CD4-positive, alpha-beta T cell treated with Interleukin-6 at 100 ng/mL for 8 hours (primary cell): ENCODE results near the gene MCF2L2.
A peak's percentile ranks its signal among the peaks of the same experiment; 100 is the strongest.
"Not testable (repeated sequence)": the region's sequence is repeated elsewhere in the genome, so short reads cannot be mapped to it uniquely, and the experiment has no call there.

Source experiments
- DNase-seq: peaks from one replicate; pipeline ENCODE4 v3.0.0-alpha.2; 2020; ENCODE audit warnings: mixed read lengths, low spot score

The MCF2L2 gene

DNA sequence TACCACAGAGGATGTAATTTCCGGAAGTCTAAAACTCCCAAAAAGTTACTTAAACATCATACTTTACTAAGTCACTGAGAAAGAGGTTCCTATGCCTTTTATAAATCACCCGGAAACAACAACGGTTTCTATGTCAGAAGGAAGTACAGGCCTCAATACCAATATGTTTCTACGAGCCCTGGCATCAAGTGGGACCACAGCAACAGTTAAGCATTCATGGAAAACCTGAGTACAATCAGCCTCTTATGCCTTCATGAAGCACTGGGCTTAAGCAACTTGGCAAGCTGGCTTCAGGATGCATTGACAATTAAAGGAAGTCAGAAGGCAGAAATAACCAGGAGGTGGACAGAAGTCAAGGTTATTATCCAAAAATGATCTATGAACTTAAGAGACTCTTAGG lies 194.5 kb downstream of the MCF2L2 start:
- DNase-seq: no peak

DNA sequence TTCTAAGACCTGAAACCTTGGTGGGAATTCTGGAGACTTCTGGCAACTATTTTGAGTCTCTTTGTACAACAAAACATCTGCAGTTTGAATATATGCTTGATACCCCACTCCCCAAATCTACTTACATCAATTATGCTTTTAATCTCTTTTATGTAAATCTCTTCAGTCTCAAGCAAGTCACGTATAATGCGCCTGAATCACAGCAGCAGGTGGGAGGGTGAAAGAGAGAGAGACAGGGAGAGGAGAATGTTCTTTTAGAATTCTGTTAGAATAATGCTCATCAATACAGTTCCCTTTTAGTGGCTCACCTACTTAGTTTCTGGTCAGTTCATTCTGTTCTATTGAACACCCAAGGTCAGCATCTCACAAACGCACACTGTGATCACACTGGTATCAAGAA lies 197.6 kb downstream of the MCF2L2 start:
- no peak for DNase-seq

DNA sequence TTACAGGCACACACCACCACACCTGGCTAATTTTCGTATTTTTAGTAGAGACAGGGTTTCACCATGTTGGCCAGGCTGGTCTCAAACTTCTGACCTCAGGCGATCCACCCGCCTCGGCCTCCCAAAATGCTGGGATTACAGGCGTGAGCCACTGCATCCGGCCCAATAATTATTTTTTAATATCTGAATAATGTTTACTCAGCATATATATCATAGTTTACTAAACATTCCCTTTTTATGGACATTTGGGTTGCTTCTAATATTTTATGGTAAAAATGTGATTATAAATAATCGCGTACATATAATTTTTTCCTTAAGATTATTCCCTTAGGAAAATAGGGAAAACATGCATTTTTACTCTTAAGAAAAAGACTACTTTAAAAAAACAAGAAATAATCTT lies 198.2 kb downstream of the MCF2L2 start:
- not testable (repeated sequence) for DNase-seq

DNA sequence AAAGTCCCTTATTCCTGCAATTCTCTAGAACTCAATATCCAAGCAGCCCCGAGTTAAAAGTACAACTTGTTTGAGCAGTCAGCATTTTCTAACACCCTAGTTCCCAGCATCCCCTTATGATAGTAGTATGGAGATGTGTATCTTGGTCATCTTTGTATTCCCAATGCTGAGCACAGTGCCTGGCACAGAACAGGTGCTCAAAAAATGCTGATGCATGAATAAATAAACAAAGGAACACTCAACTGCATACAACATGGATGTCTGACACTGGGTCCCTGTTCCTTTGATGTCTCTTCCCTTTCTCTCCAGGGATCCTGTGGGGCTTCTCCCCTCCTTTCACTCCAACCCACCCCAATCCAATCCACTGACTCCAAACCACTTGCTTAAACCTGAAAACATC lies 199.2 kb downstream of the MCF2L2 start:
- DNase-seq: no peak

DNA sequence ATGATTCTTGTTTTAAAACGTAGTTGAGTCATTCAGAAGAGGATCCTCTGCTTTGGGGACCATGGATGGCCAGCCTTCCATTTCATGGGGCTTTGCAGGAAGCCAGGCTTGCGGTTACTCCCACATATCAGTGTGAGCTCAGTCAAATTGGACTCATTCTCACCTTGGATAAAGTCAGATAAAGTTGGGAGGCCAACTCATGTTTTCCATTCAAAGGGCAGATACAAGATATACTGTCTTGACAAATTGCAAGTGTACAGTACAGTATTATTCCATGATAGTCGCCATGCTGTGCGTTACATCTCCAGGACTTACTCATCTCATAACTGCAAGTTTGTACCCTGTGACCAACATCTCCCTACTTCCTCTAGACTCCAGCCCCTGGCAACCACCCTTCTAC lies 200.8 kb downstream of the MCF2L2 start:
- no peak for DNase-seq

DNA sequence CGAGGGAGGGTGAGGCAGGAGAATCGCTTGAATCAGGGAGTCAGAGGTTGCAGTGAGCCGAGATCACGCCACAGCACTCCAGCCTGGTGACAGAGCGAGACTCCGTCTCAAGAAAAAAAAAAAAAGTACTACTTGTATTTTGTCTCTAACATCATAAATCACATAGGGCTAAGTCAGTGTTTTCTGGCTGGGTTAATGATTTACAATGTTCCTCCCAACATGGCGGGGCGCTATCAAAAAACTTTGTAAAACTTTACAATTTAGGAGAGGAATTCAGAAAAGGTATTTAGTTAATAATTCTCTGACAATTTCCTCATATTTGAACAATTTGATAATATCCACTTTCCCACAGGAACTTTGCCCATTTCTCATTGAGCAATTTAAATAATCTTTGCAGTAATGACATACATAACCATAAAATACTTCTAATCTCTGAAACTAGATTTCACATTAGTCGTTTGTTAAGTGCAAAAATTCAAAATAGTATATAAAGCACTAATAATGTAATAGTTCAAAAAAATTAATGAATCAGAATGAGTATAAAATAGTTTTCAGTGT lies 202.0 kb downstream of the MCF2L2 start:
- no peak for DNase-seq

DNA sequence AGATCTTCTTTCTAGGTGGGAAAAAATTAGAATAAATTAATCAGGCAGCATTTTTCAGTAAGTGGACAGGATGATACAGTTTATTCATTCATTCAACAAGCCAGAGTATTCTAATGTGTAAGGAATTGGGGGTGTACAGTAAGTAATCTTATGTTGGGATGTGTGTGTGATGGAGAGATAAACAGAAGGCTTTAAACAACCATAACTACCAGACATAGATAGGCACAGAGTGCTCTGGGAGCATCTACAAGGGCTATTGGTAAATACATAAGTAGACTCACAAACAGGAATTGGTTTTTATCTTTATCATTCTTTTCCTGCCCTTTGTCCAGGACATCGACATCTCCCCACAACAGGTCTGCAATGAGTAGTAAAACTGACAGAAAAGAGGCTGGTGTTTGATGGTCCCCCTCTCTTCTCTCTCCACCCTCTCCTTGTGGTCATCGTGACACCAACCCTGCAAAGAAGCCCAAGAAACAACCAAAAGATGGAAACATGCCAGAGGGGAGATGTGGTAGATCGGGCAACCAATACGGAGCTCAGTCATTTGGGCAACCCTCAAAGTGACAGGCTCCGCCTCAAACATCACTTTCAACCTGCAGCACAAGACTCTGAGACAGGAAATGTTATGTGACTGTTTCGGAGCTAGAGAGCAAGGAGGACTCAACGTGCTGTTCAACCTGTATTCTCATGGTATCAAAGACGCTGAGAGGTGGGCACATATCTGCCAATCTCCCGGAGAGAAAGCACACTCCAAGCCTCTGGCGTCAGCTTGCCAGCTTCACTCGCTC lies 204.0 kb downstream of the MCF2L2 start:
- DNase-seq: peak; percentile 43

DNA sequence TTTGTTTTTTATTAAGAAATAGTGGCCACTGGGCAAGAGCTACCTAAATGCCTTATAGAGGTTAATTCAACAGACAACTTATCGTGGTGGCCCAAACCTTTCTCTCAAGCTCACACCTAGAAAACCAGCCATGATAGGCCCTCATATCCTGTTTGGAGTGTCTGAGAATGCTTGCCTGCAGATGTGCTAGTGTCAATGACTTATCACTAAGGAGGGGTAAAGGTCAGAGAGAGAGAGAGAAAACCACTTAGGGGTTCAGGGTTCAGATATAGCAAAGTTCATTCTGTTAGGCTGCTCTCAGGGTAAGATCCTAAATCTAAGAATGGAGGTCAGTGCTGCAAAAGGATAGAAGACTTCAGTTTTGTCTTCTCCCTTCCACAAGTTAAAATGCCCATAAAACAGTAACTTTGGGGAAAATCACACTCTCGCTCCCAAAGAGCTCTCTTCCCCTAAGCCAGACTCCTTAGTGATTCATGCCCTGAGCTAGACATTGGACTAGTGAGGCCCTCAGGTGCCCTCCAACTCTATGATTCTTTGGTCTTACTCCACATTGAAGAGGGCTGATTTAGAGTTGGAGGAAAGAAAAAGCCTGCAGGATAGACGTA lies 205.7 kb downstream of the MCF2L2 start:
- DNase-seq: no peak

DNA sequence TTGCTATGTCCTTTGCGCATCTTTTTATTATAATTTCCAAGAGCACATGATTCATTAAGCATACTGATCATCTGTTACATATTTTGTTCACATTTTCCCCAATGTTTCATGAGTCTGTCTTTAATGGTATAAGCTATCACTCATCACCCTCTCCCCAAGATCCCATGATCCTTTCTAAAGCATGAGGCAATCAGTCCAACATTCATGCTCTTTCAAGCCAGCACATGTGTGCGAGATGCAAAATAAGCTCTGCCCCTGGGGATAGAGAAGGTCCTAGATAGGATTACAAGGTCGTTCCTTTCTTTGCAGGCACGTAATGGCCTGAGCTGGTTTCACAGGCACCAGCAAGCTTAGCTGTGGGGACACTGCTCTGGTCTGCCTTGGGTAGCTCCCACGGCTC lies 207.6 kb downstream of the MCF2L2 start:
- no peak for DNase-seq

DNA sequence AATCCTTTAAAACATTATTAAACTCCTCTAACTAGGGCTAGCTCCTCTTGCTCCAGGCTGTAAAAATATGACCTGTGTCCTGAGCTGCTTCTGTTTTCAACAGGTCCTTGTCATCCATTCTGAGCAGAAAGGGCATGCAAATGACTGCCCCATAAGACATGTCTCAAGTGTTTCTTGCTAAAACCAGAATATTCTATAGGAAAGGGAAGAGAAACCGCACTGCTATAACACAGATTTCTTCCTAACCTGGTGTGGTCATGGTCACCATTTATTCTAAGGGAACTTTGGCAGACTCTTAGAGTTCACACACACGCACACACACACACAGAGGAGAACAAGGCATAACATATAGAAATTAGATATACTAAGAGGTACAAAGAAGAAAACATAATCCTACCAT lies 209.6 kb downstream of the MCF2L2 start:
- no peak for DNase-seq

DNA sequence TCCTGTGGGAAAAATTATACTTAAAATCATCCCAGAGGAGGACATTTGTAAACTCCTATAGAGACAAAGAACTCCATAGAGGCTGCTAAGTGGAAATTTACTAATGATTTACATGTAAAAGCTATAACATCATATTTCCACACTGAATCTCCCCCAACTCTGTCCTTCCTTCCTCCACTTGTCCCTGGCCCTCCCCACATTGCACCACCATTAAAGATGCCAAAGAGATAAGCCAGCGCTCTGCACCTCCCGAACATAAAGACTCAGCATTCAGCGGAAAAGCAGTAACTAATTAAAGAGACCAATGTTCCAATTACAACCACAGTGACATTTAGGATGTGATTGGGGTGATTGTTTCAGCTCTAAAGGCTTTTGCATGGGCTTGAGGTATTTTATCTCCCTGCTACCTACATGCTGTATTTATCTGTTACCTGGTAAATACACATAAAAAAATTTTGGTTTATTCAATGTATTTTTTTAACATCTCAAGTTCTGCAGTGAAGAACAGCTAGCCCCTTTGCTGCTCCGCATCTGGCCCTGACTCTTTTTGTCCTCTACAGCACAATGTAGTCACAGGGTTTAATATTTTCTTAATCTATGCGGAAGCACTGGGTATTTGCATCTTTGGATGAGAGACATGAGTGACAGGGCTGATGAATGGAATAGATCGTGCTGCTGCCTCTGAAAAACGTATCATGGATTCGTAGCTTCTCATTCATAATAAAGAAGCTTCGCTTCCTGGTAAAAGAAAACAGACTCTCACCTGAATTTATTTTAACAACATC lies 210.7 kb downstream of the MCF2L2 start:
- DNase-seq: no peak

DNA sequence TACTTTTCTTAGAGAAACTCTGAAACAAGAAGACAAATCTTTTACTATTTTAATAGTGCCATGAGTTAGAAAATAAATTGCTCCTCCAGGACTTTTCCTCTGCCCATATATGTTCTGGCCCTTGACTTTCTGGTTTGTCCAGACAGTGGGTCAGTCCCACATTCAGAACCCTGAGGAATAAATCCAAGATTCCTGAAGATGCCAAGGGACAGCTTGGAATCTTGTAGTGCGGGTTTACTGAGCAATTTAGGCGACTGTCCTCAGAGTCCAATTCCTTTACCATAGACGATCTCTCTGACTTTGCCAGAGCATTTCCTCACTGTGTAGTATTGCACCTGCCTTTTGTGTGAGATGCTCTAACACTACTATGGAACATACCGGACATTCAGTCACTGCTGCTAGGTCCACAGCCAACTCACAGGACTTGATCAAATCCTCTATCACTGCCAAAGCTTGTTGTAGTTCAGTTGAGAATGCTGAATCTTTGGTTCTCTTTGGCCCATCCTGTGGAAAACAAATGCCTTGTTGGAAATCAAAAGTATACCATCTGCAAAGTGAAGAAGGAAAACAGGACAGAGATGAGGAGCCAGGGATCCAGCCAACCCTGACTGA lies 212.7 kb downstream of the MCF2L2 start:
- no peak for DNase-seq

DNA sequence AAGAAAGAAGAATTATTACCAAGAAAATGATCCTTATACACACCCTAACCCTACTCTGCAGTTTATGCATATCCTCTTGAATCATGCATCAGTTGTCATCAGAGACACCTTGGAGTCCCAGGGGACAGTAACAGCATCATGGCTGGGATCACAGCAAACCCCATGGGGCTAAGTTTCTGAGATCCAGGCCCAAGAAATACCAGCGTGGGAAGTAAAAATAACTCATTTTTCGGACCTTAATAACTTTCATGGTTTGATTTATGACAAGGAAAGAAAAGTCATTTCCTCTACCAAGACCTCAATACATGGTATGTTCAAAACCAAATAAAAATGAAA lies 214.2 kb downstream of the MCF2L2 start:
- no peak for DNase-seq

DNA sequence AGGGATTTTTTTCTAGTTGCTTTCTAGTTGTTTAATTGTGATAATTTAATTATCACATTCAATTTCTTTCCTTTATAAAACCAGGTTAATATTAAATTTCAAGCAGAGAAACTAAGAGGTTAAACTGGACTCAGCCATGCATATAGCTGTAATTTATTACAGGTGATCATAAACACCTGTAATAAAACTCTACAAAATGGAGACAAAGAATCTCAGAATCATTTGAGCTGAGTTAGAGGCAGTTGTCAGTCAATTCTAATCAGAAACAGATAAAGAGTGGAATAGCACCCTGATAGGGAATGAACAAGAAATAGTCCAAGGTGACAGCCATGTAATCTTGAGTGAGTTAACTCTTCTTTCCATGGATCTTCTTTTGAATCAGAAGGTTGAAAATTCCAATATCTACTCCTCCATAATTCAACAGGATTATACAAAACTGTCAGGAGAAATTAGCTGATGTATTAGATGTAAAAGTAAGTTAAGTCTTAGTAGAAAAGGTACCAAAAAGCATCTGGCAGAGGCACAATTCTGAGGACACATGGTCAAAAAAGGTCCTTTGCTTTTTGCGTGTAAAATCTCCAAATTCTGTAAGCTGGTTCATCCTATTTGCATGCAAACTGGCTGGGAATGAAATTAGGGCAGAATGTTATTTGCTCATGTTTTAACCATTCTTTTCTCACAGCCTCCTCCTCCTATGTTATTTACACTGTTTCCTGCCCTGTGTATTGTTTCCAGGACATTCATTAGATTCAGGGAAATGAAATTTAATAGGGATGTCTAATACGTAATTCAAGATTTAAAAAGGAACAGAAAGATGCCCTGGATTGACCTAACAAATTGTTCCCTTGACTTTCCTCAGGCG lies 214.8 kb downstream of the MCF2L2 start:
- no peak for DNase-seq

DNA sequence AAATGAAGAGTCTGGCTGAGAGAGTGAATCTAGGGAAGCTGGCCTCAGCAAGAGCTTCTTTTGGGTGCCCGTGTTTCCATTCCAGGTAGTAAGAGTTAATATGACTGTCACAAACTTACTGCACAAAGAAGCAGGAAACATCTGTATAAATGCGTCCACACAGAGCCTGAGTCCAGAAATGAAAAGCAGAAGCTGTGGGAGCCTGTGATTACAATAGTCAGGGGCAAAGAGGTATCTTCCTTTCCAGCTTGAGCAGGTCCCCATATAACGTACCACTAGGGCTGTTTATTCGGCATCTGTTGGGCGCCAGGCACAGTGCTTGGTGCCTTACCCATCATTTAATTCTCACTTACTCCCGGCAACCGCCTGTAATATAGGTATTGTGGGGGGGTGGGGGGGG lies 215.9 kb downstream of the MCF2L2 start:
- no peak for DNase-seq

DNA sequence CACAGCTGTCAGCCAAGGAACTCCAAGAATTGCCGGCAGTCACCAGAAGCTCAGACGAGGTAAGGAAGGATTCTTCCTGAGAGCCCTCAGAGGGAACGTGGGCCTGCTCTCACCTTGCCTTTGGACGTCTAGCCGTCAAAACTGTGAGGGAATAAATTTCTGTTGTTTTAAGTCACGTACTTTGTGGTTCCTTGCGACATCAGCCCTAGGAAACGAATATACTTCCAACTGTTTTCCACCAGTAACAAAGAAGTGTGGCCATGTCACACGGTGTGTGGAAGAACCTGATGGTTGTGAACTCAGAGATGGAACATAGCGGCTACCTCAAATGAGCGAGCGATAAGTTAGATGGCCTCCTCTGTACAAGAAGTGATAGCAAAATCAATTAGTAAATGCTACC lies 216.3 kb downstream of the MCF2L2 start:
- no peak for DNase-seq

DNA sequence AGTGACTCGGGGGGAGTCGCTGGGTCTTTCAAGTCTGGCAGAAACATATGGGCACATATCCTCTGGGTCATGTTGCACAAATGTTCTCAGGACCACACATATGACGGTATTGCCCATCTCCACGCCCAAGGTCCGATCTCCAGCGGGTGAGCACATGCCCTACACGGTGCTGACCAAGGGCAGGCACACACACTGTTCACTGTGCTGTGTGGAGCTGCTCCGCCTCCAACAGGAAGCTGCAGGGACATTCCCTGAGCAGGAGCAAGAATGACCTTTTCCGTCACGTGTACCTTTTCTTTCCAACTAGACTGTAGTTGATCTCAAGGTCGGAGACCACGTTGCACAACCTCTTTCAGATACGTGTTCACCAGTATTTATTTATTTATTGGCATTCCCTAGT lies 217.1 kb downstream of the MCF2L2 start:
- DNase-seq: no peak

DNA sequence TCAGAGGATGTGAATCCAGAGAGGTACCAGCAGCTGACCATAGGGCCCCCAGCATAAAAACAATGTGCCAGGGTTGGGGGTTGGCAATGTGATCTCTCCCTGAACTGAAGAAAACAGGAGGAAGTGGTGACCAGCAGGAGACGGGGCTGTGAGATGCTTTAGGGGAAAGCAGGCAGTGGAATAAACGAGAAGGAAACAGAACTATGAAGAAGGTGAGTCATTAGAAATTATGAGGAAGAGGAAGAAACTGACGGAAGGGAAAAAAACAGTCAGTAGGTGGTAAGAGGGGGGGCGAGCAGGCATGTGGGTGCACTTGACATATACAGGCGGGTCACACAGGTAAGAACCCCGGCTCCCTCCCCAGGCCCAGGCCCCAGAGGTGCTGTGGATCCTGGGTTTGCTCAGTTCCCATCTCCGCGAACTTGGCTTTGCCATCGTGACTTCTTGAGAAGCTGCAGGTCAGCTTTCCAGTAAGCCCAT lies 217.5 kb downstream of the MCF2L2 start:
- DNase-seq: no peak

DNA sequence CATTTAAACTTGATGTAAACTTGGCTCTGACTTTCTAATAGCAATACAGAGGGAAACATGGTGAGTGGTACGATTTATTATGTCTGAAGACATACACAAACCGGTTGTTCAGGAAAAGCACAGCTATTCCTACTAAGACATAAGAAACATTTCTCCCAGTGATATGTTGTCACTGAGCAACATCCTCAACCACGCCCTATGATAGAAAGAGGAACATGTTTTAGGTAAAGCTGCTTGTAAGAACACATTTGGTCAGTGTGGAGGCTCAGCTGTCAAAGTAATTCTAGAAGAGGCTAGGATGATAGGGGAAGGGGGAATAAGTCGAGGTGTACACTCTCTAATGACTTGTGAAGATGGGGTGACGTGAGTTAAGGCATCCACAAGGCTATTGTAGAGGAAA lies 218.1 kb downstream of the MCF2L2 start:
- DNase-seq: no peak

DNA sequence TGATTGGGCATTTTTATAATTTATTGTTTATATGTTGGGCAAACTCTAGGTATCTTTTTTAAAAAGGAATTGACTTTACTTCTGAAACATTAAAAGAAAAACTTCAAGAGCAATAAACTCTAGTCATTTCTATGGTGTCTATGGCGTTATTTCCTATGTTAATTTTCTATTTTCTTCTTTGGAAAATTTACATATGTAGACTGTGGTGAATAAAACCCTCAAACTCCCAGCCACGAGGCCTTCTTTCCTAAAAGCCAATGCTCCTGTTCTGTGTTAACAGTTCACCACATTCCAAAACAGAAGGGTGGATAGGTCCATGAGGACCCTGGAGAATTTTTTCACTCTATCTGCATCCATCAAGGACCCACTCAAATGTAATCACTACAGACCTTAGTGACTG lies 219.6 kb downstream of the MCF2L2 start:
- DNase-seq: no peak

DNA sequence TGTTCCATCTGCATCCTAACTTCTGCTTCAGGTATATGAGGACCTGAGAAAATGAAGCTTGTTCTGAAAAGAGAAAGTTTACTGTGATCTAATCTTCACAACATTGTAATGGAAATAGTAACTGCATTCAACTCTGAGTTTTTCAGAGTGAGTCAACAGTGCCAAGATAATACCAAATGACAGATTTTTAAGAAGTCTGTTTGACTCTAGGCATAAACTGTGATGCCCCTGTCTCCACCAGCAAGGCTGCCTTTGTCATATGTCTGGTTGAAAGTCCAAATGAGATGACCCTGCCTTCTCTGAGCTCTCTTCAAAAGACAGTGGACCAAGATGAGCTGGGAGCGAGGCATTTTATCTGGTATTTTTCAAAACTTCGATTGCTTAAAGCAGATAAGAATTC lies 220.2 kb downstream of the MCF2L2 start:
- no peak for DNase-seq
